HL-60 (cell line): ENCODE measurements around the gene SLC16A10.
"Not testable (repeated sequence)": the region's sequence is repeated elsewhere in the genome, so short reads cannot be mapped to it uniquely, and the experiment has no call there.

Experiments used
- GABPA ChIP-seq: IDR thresholded peaks from 2 replicates; pipeline ENCODE4 v1.6.1; 2012; ENCODE audit warnings: low read depth
- POLR2AphosphoS5 ChIP-seq: IDR thresholded peaks from 2 replicates; pipeline ENCODE4 v1.6.1; 2012; ENCODE audit warnings: low read depth
- SPI1 ChIP-seq: IDR thresholded peaks from 2 replicates; pipeline ENCODE4 v1.6.1; 2012; ENCODE audit warnings: low read depth, mild to moderate bottlenecking, borderline replicate concordance
- TF ChIP-seq, protein P1 (sequence below): IDR thresholded peaks from one replicate; pipeline ENCODE4 v1.5.1; 2011; ENCODE audit warnings: low read length, control low read depth, inconsistent platforms; ENCODE audit not compliant: insufficient read depth
- TF ChIP-seq, protein P2 (sequence below): IDR thresholded peaks from 2 replicates; pipeline ENCODE4 v1.6.1; 2012; ENCODE audit warnings: low read depth; ENCODE audit not compliant: insufficient replicate concordance

DNA sequence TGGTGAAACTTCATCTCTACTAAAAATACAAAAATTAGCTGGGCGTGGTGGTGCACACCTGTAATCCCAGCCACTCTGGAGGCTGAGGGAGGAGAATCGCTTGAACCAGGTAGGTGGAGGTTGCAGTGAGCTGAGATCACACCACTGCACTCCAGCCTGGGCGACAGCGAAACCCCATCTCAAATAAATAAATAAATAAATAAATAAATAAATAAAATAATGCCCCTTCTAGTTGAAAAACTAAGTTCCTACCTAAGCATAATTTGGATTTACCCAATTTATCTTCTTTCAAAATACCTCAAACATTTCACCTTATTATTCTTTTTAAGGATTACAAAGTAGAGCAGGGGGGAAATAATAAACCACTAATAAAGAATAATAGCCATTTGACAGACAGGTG, 116.2 kb downstream of the SLC16A10 start:
- not testable (repeated sequence) for TF ChIP-seq POLR2AphosphoS5, GABPA, SPI1
- TF ChIP-seq, protein P1, sequence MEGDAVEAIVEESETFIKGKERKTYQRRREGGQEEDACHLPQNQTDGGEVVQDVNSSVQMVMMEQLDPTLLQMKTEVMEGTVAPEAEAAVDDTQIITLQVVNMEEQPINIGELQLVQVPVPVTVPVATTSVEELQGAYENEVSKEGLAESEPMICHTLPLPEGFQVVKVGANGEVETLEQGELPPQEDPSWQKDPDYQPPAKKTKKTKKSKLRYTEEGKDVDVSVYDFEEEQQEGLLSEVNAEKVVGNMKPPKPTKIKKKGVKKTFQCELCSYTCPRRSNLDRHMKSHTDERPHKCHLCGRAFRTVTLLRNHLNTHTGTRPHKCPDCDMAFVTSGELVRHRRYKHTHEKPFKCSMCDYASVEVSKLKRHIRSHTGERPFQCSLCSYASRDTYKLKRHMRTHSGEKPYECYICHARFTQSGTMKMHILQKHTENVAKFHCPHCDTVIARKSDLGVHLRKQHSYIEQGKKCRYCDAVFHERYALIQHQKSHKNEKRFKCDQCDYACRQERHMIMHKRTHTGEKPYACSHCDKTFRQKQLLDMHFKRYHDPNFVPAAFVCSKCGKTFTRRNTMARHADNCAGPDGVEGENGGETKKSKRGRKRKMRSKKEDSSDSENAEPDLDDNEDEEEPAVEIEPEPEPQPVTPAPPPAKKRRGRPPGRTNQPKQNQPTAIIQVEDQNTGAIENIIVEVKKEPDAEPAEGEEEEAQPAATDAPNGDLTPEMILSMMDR = not testable (repeated sequence)
- TF ChIP-seq, protein P2, sequence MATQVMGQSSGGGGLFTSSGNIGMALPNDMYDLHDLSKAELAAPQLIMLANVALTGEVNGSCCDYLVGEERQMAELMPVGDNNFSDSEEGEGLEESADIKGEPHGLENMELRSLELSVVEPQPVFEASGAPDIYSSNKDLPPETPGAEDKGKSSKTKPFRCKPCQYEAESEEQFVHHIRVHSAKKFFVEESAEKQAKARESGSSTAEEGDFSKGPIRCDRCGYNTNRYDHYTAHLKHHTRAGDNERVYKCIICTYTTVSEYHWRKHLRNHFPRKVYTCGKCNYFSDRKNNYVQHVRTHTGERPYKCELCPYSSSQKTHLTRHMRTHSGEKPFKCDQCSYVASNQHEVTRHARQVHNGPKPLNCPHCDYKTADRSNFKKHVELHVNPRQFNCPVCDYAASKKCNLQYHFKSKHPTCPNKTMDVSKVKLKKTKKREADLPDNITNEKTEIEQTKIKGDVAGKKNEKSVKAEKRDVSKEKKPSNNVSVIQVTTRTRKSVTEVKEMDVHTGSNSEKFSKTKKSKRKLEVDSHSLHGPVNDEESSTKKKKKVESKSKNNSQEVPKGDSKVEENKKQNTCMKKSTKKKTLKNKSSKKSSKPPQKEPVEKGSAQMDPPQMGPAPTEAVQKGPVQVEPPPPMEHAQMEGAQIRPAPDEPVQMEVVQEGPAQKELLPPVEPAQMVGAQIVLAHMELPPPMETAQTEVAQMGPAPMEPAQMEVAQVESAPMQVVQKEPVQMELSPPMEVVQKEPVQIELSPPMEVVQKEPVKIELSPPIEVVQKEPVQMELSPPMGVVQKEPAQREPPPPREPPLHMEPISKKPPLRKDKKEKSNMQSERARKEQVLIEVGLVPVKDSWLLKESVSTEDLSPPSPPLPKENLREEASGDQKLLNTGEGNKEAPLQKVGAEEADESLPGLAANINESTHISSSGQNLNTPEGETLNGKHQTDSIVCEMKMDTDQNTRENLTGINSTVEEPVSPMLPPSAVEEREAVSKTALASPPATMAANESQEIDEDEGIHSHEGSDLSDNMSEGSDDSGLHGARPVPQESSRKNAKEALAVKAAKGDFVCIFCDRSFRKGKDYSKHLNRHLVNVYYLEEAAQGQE = not testable (repeated sequence)
